K562 (cell line): ENCODE results near the gene LYRM1. TPM values are rescaled to one million over a fixed set of nuclear protein-coding genes. Genes with fewer than 3 reads are reported as not detected.
A peak's percentile ranks its signal among the peaks of the same experiment; 100 is the strongest.

Experiments
- ATAC-seq: fragments of 200-7000 bp; cut with Tn5 transposase; 3 replicates; pipeline ENCODE4 v1.9.1; 2020; ENCODE audit warnings: moderate library complexity
- BruUV-seq: library from RNA; stranded (reverse); fragments of 400-500 nt; replicated peaks from 2 replicates; lab custom pipeline; 2021; lab: Mats Ljungman, UMichigan
- CTCF ChIA-PET: fragments of 300-600 bp; formaldehyde crosslinking; extraction: SDS; loops from one replicate; lab custom pipeline; 2021; ENCODE audit warnings: low intra/inter-chr PET ratio; lab: Yijun Ruan, JAX
- POLR2A ChIA-PET: fragments of 300-600, 350-650 bp; sonication (Branson Sonifier 250); formaldehyde crosslinking; extraction: SDS; loops from one replicate; lab custom pipeline; 2021; ENCODE audit warnings: antibody characterized with exemption, inconsistent platforms; lab: Yijun Ruan, JAX
- DNase-seq, 4 experiments: peaks; one replicate each; pipeline versions ENCODE4 v3.0.0 to v3.0.0-alpha.2; 2011 to 2018; ENCODE audit warnings: low spot score in 3 of 4, mixed read lengths in 3 of 4; ENCODE audit errors: extremely low read depth in 1 of 4
- FAIRE-seq: peaks from 2 replicates; lab custom pipeline; 2011; peaks lifted over from hg19 to GRCh38; lab: Jason Lieb, UNC
- H2AFZ ChIP-seq: 2 replicates; pipeline ENCODE4 v1.6.0; 2011; ENCODE audit warnings: low read depth, low read length, control low read depth, inconsistent platforms
- H3K27ac ChIP-seq: fragments of 200-600 bp; 3 replicates; pipeline ENCODE4 v1.8.0; 2011; ENCODE audit warnings: low read depth, mild to moderate bottlenecking, control low read depth, inconsistent platforms, low read length, moderate library complexity, mixed read lengths; ENCODE audit errors: extremely low read depth
- H3K27me3 ChIP-seq, 2 experiments: fragments of 300-600 bp in 1 of 2; 2 replicates in 1 of 2; 3 replicates in 1 of 2; pipeline versions ENCODE4 v1.6.0 to v1.8.0; 2011; ENCODE audit warnings: inconsistent platforms in 2 of 2, low read length in 2 of 2, mild to moderate bottlenecking in 1 of 2, mixed read lengths in 1 of 2, moderate library complexity in 1 of 2; ENCODE audit not compliant: control insufficient read depth in 2 of 2, insufficient read depth in 2 of 2
- H3K36me3 ChIP-seq: fragments of 300-600 bp; 3 replicates; pipeline ENCODE4 v1.8.0; 2011; ENCODE audit warnings: mild to moderate bottlenecking, low read length, inconsistent platforms; ENCODE audit not compliant: control insufficient read depth, insufficient read depth
- H3K4me1 ChIP-seq, 2 experiments: fragments of 200-600 bp in 1 of 2; replicated peaks in 1 of 2; 2 replicates in 1 of 2; 3 replicates in 1 of 2; pipeline versions ENCODE4 v1.5.1 to v1.8.0; 2011; ENCODE audit warnings: inconsistent platforms in 2 of 2, low read length in 2 of 2, mild to moderate bottlenecking in 1 of 2, mixed read lengths in 1 of 2, moderate library complexity in 1 of 2; ENCODE audit not compliant: control insufficient read depth in 2 of 2, insufficient read depth in 2 of 2
- H3K4me2 ChIP-seq: 2 replicates; pipeline ENCODE4 v1.6.1; 2011; ENCODE audit warnings: low read length, control low read depth, inconsistent platforms, mixed read lengths; ENCODE audit not compliant: insufficient read depth
- H3K4me3 ChIP-seq: fragments of 200-600 bp; sonication (generic), shearing (Covaris generic); 2 replicates; pipeline ENCODE4 v1.5.1; 2016; ENCODE audit warnings: control low read depth, inconsistent platforms
- H3K79me2 ChIP-seq: fragments of 200-600 bp; 3 replicates; pipeline ENCODE4 v1.8.0; 2011; ENCODE audit warnings: low read length, inconsistent platforms; ENCODE audit not compliant: control insufficient read depth, insufficient read depth
- H3K9ac ChIP-seq, 2 experiments: 2 replicates each; pipeline versions ENCODE4 v1.6.0 to v1.6.1; 2011; ENCODE audit warnings: low read depth in 2 of 2, low read length in 2 of 2, control low read depth in 1 of 2, inconsistent platforms in 1 of 2, mild to moderate bottlenecking in 1 of 2, mixed read lengths in 1 of 2; ENCODE audit not compliant: insufficient read depth in 1 of 2
- H3K9me1 ChIP-seq: one replicate; pipeline ENCODE4 v1.6.0; 2011; ENCODE audit warnings: inconsistent platforms, mild to moderate bottlenecking, low read length, moderate library complexity; ENCODE audit not compliant: control insufficient read depth, insufficient read depth
- H3K9me3 ChIP-seq: replicated peaks from 2 replicates; pipeline ENCODE4 v1.5.1; 2011; ENCODE audit warnings: low read depth, low read length, inconsistent platforms; ENCODE audit not compliant: control insufficient read depth, insufficient read depth
- H4K20me1 ChIP-seq: replicated peaks from 2 replicates; pipeline ENCODE4 v1.6.1; 2011; ENCODE audit warnings: low read length, inconsistent platforms, mixed read lengths; ENCODE audit not compliant: control insufficient read depth, insufficient read depth
- CBFA2T3 ChIP-seq: fragments of 450-650 bp; IDR thresholded peaks from 2 replicates; pipeline ENCODE4 v1.6.1; 2017
- TFE3 ChIP-seq: fragments of 450-650 bp; formaldehyde crosslinking; IDR thresholded peaks from 2 replicates; pipeline ENCODE4 v1.4.0; 2020; ENCODE audit warnings: mild to moderate bottlenecking, mixed read lengths
- WGBS: fragments of 100-300 bp; shearing (Covaris generic); methylation state at CpG from one replicate; pipeline ENCODE4 v1.1.6; 2016; ENCODE audit warnings: low coverage, mixed read lengths; ENCODE audit not compliant: insufficient coverage; ENCODE audit errors: missing lambda C conversion rate; 5-methylcytosine and 5-hydroxymethylcytosine counted together
- in situ Hi-C: fragments of 300-500 bp; cut with MboI; formaldehyde crosslinking; loops from 4 replicates; pipeline ENCODE4 v1.15.0; 2018; ENCODE audit warnings: inconsistent platforms, mixed read lengths
- intact Hi-C: fragments of 100-400 bp; cut with micrococcal nuclease; formaldehyde crosslinking; loops from 2 replicates; pipeline ENCODE4 v1.14.2; 2022
- polyA plus RNA-seq, 8 experiments: library from polyadenylated mRNA; depleted of rRNA in 4 of 8; stranded (reverse) in 5 of 8; unstranded in 3 of 8; fragments of >200 nt; fragmentation: Nextera tagmentation in 2 of 8; fragmentation: Illumina TruSeq in 1 of 8; extraction: Ambion mirVana in 2 of 8; extraction: Trizol in 1 of 8; gene quantifications; 2 replicates each; pipeline versions ENCODE4 v1.2.1 to v1.2.3, GENCODE V29; 2011 to 2014; ENCODE audit warnings: inconsistent platforms in 1 of 8, missing spikeins in 1 of 8
- total RNA-seq, 7 experiments: library from RNA; depleted of rRNA in 6 of 7; stranded (reverse); fragments of >200 nt in 6 of 7; fragmentation: Illumina TruSeq in 2 of 7; extraction: Trizol in 2 of 7; gene quantifications; 2 replicates each; pipeline versions ENCODE4 v1.2.1 to v1.2.3, GENCODE V29; 2011 to 2021; ENCODE audit warnings: low replicate concordance in 1 of 7

LYRM1 gene
- total and polyA plus RNA-seq, 9 of the 15 experiments (the other 6 are each of a cell fraction or from before 2014, with no cell fraction given) = 17.5 to 44.1 (median 32.7) TPM

- in situ Hi-C loops = loop anchor here (5.0 kb wide), 1 partner anchor 234 kb away; no protein-coding TSS in a partner anchor
- ATAC-seq (no peak), DNase-seq (no peak), FAIRE-seq (no peak)
- CTCF ChIA-PET = no interaction called here
- H2AFZ ChIP-seq = no peak overlapping the region
- no peak overlapping the region for H3K4me3 ChIP-seq
- H3K79me2 ChIP-seq = no peaks in the 10 kb centered on the region
- H3K9me1 ChIP-seq = no peaks in the 10 kb centered on the region
- no peaks in the 10 kb centered on the region for H4K20me1 ChIP-seq
- no peaks in the 10 kb centered on the region for H3K27me3 ChIP-seq
- no peaks in the 10 kb centered on the region for H3K9me3 ChIP-seq
- H3K9ac ChIP-seq = no peak overlapping the region
- POLR2A ChIA-PET = interaction anchor here (1.5 to 1.6 kb wide), 2 partner anchors 13 to 14 kb away, joined by 4 to 6 read pairs; no protein-coding TSS in a partner anchor
- no TSS peak for BruUV-seq
- 51% methylated on average over 5 of the region's 5 CpGs for WGBS
- H3K4me2 ChIP-seq = no peak overlapping the region
- intact Hi-C loops = loop anchor here (5.0 to 10.0 kb wide), 3 partner anchors 49 to 452 kb away; partner anchors contain the start of genes DCUN1D3 and LYRM1
- H3K4me1 ChIP-seq = no peaks in the 10 kb centered on the region; a peak in 1 of 5 replicates
- H3K27ac ChIP-seq = no peak overlapping the region
- peaks cover 16% of the 10 kb centered on the region; the same call in 1 of the 3 replicates for H3K36me3 ChIP-seq
- TF ChIP-seq CBFA2T3 (peak; percentile 18; the same call in 1 of the 2 replicates), TFE3 (CRISPR knock-in tag) (no peak)
- TF ChIP-seq, all 486 proteins: peak for 1
Observed at GRCh38 chr16:20853143-20853542, 47.4 kb upstream of the LYRM1 start.
